NB4 (cell line): ENCODE results near the gene BEST2.

Experiments
- DNase-seq: peaks from one replicate; pipeline ENCODE4 v3.0.0; 2010; ENCODE audit warnings: low read depth
- H3K4me3 ChIP-seq: one replicate; pipeline ENCODE4 v1.5.1; 2011; ENCODE audit warnings: mild to moderate bottlenecking, low read depth, low read length, moderate library complexity
- MYC ChIP-seq: IDR thresholded peaks from 2 replicates; pipeline ENCODE4 v1.6.1; 2011; ENCODE audit warnings: low read depth, low read length
- POLR2A ChIP-seq: IDR thresholded peaks from 2 replicates; pipeline ENCODE4 v1.6.1; 2011; ENCODE audit warnings: mild to moderate bottlenecking; ENCODE audit not compliant: insufficient read length; ENCODE audit errors: extremely low read depth
- TF ChIP-seq, protein P1 (sequence below): IDR thresholded peaks from one replicate; pipeline ENCODE4 v1.5.1; 2012; ENCODE audit warnings: low read depth, low read length
- TF ChIP-seq, protein P2 (sequence below): IDR thresholded peaks from 2 replicates; pipeline ENCODE4 v1.6.1; 2011; ENCODE audit warnings: low read depth, low read length

The BEST2 gene

DNA sequence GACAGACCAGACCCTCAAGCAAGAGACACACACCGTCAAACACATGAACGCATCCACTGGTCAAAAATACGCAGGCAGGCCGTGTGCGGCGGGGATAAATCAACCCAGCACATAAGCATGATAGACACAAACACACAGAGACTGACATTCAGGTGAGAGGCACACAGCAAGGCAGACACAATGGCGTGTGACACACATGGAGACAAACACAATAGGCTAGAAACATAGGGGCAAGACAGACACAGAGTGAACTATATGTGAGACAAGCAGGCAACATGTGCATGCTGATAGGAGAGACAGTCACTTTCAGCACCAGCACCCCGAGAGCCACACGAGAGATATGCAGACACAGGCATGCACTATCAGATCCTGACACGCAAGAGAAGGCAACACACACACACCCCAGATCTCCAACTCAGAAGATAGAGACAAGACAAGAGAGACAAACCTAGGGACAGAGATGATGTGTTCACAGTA, 32.8 kb downstream of the BEST2 start:
- H3K4me3 ChIP-seq: no peak overlapping the region
- TF ChIP-seq MYC (no peak), POLR2A (no peak)
- TF ChIP-seq, protein P1, sequence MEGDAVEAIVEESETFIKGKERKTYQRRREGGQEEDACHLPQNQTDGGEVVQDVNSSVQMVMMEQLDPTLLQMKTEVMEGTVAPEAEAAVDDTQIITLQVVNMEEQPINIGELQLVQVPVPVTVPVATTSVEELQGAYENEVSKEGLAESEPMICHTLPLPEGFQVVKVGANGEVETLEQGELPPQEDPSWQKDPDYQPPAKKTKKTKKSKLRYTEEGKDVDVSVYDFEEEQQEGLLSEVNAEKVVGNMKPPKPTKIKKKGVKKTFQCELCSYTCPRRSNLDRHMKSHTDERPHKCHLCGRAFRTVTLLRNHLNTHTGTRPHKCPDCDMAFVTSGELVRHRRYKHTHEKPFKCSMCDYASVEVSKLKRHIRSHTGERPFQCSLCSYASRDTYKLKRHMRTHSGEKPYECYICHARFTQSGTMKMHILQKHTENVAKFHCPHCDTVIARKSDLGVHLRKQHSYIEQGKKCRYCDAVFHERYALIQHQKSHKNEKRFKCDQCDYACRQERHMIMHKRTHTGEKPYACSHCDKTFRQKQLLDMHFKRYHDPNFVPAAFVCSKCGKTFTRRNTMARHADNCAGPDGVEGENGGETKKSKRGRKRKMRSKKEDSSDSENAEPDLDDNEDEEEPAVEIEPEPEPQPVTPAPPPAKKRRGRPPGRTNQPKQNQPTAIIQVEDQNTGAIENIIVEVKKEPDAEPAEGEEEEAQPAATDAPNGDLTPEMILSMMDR: no peak
- TF ChIP-seq, protein P2, sequence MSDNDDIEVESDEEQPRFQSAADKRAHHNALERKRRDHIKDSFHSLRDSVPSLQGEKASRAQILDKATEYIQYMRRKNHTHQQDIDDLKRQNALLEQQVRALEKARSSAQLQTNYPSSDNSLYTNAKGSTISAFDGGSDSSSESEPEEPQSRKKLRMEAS: no peak
- peak; percentile 29 for DNase-seq

DNA sequence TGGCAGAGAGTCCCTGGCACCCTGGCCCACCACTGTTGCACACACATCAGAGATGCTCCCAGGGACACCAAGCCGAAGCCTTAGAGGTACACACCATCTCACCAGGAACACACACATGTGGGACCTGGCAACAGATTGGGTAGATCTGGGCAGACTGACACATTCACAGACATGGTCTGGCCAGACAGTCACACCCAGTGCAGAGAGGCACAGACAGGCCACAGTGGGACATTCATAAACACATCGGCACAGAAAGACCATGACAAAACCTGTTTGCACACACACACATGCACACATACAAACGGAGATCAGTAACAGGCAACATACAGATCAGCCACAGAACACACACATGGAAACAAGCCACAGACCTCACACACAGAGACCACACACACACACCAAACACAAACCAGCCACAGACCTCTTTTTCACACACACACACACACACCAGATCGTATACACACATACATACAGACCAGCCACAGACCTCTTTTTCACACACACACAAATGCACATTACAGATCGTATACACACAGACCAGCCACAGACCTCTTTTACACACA, 33.4 kb downstream of the BEST2 start:
- peak; percentile 25 for DNase-seq
- TF ChIP-seq, protein P1: no peak
- TF ChIP-seq, protein P2: no peak
- TF ChIP-seq POLR2A (no peak), MYC (no peak)
- no peak overlapping the region for H3K4me3 ChIP-seq

DNA sequence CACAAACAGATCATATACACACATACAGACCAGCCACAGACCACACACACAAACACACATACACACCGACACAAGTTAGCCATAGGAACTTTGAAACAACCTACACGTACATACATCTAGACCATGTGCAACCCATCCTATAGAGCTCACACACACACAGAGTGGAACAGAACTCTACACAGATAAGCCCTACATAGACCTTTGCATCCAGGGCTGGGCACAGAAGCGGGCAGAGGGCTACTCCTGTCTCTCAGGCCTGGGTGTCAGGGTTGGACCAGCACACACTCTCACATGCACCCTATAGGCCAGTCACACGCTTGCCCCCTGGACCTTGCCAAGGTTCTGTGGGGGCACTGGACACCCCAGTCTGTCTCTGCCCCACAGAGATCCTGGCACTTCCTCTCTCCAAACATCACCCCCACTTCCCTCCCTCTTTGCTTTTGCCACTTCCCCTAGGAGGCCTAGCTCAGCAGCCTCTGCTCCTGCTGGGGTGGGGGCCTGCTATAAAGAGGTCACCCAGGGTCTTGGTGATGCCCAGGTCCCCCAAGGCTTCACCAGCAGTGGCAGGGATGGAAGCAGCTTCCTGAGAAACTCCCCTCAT, 33.9 kb downstream of the BEST2 start:
- TF ChIP-seq MYC: peak; percentile 37; the same call in 1 of the 2 replicates
- no peak for TF ChIP-seq POLR2A
- TF ChIP-seq, protein P2: 0 out of 2 replicates have a peak, but pooled peaks have one; percentile 18
- TF ChIP-seq, protein P1: no peak
- no peak overlapping the region for H3K4me3 ChIP-seq
- DNase-seq: peak; percentile 78

DNA sequence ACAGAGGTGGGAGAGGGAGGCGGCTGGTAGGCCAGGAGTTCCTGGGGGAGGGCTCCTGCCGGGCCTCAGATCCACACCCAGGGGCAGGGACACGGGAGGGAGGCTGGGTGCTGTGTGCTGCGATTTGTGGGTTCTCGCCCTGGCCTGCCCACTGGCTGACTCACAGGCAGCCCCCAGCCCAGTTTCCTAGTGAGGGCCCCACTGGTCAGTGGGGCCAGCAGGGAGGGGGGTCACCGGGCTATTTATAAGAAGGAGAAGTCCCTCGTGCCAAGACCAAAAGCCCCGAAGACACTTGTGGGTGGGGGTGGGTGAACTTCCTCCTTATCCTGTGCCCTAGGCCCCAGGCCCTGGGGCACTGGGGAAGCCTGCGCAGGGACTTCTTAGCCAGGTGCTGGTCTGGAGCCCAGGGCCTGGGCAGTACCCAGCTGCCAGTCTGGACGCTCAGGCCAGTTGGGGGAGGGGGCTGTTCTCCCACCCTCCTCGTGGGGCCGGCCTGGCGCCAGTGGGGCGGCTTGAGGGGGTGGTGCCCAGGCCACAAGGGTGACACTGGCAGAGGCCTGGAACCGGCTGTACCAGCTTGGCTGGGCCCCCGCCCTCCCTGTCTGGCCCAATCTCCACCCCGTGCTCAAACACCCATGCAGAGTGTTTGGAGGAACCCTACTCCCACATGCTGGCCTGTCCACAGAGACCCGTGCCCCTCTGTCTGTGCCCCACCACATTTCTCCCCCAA, 34.7 kb downstream of the BEST2 start:
- DNase-seq: peak; percentile 88
- TF ChIP-seq, protein P1: no peak
- TF ChIP-seq MYC: 0 out of 2 replicates have a peak, but pooled peaks have one; percentile 19

DNA sequence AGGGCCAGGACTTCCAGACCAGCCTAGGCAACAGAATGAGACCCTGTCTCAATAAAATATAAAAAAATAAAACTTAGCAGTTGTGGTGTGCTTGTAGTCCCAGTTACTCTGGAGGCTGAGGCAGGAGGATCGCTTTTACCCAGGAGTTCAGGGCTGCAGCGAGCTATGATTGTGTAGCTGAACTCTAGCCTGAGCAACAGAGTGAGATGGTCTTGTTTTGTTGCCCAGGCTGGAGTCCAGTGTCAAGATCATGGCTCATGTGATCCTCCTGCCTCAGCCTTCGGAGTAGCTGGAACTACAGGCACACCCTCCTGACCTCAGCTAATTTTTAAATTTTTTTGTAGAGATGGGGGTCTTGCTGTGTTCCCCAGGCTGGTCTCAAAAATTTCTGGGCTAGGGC, 35.4 kb downstream of the BEST2 start:
- no peak overlapping the region for H3K4me3 ChIP-seq
- TF ChIP-seq, protein P1: no peak
- TF ChIP-seq, protein P2: no peak
- TF ChIP-seq MYC (no peak), POLR2A (no peak)
- DNase-seq: no peak

More for the DNA sequence above, 34.7 kb downstream of the BEST2 start:
- H3K4me3 ChIP-seq: no peak overlapping the region
